ENCODE results near the gene RPL27A.

Gene RPL27A

DNA sequence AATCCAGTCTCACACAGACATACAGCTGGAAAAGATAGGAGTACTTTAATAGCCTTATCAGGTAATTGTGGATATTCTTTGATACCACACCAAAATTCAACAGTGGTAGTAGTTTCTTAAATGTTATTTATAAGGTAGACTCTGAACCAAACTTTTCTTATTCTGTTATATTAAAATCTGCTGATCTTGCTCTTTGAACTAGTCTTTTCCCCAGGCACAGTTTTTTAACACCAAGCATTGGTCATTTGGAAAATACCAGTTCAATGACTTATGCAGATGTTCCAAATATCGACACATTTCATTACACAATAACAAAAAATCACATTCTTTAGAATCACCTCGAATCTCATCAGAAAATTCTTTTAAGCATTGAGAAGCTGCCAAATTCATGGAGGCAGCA lies 7.7 kb upstream of the RPL27A start:
- DNase-seq (ENCODE audit: low read depth in 2 of 2), result no peak

DNA sequence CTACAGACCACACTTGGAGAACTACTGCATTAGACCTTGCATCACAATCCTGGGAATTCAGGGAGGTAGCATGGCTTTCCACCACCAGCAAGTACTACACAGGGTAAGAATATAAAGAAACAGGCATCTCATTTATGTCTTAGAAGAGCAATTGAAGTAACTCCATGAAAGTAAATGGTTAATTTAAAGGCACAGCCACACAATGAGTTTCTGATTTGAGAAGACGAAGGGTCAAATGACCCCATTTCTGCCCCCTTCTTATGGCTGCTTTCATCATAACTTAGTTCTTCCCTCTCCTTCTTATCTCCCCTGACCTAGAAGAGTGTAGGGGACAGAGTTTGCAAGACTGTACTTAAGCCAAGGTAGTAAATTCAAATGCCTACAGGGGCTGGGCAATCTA lies 6.1 kb upstream of the RPL27A start:
- no peak for DNase-seq (ENCODE audit: low read depth in 2 of 2)

DNA sequence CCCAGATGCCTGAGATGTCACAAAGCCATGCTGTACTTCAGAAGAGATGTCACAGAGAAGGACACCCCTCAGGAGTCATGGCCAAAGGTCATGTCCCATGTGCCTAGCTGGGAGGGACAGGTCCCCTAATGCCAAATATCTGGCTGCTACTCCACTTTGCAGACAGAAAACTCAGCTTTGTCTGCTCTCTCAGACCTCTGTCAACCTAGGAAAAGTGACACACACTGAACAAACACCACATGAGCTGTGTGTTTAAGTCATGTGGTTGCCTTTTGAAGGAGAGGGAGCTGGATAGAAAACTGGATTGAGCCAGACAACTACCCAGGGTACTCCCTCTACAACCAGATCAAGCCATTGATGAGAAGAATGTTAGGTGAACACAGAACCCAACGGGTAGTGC lies 3.6 kb upstream of the RPL27A start:
- DNase-seq (ENCODE audit: low read depth in 2 of 2), result no peak

DNA sequence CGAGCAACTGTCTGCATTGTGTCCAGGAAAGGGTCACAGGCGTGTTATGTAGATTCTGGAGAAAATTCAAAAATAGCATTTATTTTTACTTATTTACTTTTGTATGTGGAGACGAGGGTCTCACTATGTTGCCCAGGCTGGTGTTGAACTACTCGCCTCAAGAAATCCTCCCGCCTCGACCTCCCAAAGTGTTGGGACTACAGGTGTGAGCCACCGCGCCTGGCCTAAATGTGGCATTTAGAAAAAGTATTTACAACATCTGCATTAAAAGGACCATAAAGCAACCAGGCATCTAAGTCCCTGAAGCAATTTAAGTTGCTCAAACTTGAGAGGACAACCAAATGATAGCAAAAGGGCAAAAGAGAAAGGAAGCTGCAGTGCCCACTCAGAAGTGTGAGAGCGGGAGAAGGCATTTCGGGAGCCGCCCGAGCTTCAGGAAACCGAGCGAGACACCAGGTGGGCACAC lies 722 bp upstream of the RPL27A start:
- no peak for DNase-seq (ENCODE audit: low read depth in 2 of 2)

DNA sequence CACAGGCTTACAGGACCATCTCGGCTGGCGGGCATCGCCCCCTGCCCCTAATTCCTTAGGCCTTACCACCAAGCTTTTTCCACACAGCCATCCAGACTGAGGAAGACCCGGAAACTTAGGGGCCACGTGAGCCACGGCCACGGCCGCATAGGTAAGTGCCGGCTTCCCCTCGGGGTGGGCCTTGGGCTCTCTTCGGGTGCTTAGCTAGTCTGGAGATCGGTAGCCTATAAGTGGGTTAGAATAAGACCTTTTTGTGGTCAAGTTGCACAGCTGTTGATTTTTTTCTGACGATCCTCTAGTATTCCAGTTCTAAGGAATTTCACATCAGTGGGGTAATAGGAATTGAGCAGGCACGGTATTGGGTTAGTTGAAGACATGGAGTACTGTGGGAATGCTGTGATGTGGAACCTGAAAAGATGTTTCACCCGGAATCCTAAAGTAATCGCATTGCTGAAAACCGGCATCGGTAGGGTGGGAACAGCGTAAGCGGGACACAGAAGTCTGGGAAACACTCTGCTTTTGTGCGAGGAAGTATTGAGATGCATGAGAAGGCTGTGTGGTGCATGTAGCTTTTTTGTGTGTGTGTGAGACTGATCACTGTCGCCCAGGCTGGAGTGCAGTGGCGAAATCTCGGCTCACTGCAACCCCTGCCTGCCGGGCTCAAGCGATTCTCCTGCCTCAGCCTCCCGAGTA lies 669 bp downstream of the RPL27A start:
- DNase-seq (ENCODE audit: low read depth in 2 of 2), result no peak

DNA sequence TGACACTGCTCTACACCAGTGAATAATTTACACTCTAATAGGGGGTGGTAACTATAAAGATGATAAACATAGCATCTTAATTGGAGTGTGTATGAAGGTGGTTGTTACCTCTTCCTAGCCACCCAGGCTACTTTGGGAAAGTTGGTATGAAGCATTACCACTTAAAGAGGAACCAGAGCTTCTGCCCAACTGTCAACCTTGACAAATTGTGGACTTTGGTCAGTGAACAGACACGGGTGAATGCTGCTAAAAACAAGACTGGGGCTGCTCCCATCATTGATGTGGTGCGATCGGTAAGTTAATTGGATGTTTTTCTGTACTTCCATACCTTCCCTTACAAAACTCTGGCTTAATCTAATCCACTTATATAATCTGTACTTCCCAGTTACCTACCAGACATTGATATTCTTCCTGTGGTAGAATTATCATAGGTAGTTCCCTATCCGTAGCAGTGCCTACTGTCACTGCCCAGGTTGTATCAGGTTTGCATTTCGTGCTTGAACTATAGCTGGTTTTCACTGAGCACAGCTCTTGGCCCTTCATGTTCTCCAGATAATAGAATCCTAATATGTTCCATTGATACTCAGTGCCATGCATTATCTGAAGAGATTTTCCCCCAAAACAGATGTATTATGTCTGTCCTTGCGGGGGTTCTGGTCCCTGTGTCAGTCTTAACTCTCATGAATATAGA lies 2.2 kb downstream of the RPL27A start:
- DNase-seq (ENCODE audit: low read depth in 2 of 2), result no peak

DNA sequence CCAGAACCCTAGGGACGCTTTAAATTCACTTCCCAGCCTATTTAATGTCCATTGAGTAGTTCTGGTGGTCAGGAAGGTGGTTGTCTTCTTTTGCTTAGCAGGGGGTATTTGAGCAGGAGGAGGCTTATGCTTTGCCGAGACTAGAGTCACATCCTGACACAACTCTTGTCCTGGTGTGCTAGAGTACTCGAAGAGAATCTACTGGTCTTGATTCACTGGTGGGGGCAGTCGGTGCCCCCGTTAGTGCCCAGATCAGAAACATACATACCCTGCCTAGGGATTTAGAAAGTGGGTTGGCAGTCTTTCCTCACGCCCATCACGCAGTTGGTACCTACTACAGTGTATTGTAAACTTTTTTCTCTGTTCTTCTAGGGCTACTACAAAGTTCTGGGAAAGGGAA lies 2.7 kb downstream of the RPL27A start:
- no peak for DNase-seq (ENCODE audit: low read depth in 2 of 2)

DNA sequence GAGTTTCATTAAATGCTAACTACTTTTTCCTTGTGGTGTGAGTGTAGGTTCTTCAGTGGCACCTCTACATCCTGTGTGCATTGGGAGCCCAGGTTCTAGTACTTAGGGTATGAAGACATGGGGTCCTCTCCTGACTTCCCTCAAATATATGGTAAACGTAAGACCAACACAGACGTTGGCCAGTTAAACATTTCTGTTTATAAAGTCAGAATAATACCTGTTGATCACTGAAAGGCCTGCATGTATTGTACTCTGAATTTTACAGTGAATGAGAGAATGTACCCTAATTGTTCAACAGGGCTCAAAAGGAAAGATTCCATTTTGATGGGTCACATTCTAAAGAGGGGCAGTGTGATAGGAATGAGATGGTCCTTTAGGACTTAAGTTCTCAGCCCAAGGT lies 3.2 kb downstream of the RPL27A start:
- DNase-seq (ENCODE audit: low read depth in 2 of 2), result no peak

DNA sequence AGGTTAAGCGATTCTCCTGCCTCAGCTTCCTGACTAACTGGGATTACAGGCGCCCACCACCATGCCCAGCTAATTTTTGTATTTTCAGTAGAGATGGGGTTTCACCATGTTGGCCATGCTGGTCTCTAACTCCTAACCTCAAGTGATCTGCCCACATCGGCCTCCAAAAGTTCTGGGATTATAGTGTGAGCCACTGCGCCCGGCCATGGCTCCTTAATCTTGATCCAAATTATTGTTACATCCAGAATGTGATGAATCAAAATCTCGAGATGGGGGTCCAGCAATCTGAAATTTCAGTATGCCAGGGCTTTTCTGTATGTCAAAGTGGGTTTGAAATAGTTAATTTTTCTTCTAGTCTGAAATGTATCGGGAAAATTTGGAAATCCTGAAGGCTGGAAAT lies 3.7 kb downstream of the RPL27A start:
- DNase-seq (ENCODE audit: low read depth in 2 of 2), result no peak

DNA sequence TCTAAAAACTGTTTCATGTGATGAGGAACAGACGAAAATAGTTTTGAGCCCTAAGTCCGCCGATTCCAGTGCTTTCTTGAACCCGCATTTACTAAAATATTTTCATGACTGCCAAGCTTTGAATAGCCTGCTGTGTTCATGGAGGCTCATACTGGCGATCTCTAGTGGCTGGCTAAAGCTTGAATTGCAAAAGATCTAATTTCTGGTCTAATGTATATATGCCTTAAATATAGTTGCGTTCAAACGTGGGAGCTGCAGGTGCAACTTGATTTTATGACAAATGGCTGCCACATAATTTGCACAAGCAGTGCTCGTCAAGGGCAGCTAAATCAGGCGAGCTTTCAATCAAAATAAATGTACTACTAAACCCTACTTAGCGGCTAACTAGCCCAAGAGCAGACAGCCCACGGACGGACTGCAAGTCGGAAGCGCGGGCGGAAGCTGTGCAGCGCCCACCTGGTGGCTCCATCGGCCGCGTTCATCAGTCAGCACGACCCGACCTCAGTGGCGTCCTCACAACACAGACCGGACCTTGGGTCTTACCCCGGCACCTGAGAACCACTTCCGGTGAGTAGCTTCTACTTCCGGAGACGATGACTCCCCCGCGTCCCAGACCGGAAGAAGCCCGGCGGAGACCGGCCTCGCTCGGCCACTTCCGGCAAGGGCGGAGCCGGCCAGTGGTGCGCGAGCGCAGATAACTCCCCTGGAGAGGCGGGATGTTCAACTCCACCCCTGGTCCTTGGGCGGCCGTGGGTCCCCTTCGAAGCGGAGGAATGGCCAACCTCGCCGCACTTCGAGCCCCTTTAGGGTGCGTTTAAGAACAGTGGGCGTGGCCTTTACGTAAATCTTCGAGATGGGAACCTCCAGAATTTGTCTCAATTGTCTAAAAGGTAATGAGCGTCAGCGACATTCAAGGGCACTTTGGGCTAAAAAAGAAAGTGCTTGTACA lies 6.1 kb downstream of the RPL27A start:
- DNase-seq (ENCODE audit: low read depth in 2 of 2), result peak; percentile 58 to 75

DNA sequence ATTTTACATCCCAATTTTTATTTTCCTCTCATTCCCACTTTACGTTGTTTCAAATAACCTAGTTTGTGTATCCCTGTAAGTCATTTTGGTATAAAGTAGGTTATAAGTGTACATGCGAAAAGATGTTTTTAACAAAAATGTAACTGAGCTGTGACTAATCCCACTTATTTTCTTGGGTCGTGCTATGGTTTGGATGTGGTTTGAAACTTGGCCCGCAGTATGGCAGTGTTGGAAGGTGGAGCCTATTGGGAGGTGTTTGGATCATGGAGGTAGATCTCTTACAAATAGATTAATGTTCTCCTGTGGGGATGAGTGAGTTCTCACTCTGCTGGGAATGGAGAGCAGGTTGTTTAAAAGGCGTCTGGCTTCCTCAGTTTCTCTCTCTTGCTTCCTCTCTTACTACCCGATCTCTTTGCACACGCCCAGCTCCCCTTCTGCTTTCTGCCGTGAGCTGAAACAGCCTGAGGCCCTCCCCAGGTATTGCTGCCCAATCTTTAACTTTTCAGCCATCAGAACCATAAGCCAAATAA lies 7.2 kb downstream of the RPL27A start:
- DNase-seq (ENCODE audit: low read depth in 2 of 2), result no peak

DNA sequence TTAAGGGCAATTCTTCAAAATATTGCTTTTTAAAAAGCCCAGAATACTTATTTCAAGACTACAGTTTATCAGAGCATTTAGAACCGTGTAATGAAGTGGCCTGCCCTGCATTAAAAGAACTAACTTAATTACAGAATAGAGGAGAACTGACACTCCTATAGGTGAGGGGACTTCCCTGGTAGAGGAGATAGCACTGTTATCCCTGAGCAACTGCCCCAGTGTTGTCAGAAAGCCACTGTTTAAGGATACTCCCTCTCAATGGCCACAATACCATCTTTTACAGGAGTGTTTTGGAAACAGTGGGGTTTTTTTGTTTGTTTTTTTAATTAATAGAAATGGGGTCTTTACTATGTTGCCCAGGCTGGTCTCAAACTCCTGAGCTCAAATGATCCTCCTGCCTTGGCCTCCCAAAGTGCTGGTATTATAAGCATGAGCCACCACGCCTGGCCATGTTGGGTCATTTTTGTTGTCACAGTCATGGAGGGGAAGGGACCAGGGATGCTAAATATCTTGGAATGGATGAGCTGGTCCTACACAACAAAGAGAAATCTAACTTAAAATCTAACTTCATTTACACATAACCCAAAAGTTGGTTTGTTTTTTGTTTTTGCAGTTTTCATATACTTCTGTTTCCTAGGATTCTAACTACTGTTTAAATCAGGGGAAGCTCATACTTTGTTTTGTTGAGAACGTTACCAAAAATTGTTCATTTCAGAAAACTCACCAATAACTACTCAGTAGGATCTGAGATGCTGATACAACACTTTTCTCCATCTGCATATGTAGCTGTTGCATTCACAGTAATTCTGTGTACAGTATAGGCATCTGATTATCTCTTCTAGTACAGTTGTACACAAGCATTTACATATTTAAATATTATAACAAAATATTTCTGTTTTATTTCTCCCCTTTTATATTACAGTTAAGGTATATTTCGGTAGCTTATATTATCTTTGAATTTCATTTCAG lies 8.1 kb downstream of the RPL27A start:
- no peak for DNase-seq (ENCODE audit: low read depth in 2 of 2)

DNA sequence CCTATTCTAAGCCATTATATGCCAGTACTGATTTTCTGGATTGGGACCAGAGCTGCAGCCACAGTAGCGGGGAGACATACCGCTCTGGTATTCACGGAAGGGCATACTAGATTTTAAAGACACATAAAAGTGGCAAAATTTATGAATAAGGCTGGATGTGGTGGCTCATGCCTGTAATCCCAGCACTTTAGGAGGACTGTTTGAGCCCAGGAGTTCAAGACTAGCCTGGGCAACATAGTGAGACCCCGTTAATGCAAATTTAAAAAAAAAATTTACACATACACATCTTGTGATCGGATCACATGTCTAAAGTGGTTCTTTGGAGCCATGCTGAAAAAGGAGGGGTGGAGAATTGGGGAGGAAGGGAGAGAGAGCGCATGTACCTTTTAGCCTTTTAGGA lies 9.0 kb downstream of the RPL27A start:
- no peak for DNase-seq (ENCODE audit: low read depth in 2 of 2)

DNA sequence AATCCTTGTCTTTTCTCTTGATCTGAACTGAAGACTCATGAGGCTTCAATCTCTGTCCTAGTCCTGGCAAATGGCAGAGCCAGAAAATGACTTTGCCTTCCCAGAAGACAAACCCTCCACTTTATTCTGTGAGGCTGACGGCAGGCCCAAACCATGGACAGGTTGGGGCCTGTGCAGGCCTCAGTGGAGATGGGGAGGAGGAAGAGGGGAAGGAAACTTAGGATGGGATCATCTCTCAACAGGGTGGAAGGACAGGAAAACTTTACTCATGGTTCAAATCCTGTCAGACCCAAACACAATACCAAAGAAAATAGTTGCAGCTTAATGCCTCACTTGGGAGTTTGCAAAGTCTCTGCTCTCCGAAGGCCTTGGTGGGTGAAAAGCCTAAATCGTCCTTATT lies 9.8 kb downstream of the RPL27A start:
- no peak for DNase-seq (ENCODE audit: low read depth in 2 of 2)

DNA sequence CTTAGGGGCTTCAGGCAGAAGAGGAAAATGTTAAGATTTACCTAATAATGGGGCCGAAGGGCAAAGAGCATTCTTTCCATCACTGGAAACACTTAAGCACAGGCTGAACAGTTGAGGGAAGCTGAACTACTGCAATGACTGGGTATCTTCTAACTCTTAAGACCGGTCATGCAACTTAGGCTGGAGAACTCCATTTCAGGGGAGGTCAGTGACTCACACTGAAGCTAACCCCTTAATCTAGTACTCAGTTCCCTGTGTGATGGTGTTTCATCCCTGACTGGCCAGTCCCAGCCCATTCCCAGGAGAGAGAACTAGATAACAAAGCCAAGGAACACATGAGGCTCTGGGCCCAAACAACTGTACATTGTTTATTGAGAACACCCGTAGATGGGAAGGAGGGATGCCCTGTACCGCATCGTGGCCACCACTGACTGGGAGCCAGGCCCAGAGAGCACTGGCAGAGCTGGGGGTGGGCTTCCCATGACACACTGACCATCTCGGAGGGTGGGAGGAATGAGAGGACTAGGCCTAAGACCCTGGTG lies 10.5 kb downstream of the RPL27A start:
- no peak for DNase-seq (ENCODE audit: low read depth in 2 of 2)

DNA sequence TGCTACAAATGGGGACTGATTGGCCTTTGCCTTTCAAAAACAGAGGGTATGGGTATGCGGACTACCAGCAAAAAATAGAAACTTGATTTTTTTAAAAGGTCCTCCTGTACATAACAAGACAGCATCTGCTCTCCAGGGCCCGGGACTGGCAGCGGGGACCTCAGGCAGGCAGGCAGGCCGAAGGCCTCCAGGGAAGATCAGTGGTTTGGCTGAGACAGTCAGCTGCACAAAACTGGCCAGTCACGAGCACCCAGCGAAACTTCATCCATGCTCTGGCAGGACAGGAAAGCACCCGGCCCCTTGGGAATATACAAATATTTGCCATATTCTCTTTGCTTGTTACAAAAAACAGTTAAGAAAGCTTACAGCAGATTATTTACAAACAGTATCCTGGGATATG lies 11.0 kb downstream of the RPL27A start:
- DNase-seq (ENCODE audit: low read depth in 2 of 2), result no peak

DNA sequence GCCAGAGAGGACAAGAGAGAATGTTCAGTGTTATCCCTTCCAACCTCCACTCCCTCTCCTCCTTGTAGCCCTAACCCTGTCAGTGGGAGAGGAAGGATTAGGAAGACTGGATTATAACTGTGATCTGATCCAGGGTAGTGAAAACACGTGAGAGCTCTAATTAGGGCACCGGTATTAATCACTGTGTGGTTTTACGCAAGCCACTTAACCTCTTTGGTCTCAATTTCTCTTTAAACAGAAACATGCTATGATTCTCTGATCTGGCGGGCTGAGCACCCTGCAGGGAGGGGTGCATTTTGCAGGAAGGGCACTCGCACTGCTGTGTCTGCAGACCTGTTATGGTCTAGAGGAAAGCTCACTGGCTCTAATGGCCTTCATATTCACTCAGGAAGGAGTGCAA lies 11.5 kb downstream of the RPL27A start:
- DNase-seq (ENCODE audit: low read depth in 2 of 2), result no peak

DNA sequence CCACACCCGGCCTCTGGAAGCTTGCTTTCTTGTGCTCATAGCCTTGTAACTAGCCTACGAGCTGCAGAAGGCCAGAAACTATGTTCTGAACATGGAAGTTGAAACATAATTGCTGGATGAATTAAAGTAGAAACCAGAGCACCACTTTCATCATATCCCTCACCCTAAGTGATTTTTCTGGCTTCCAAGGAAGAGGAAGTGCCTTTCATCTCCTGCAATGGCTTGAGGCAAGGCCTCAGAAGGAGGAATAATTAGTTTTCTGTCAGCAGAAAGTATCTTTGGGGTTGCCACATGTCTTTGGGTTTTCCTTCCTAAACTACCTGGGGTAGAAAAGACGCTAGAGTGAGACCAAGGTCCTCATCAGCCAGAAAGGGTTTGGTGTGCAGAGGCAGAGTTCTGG lies 14.5 kb downstream of the RPL27A start:
- no peak for DNase-seq (ENCODE audit: low read depth in 2 of 2)

DNA sequence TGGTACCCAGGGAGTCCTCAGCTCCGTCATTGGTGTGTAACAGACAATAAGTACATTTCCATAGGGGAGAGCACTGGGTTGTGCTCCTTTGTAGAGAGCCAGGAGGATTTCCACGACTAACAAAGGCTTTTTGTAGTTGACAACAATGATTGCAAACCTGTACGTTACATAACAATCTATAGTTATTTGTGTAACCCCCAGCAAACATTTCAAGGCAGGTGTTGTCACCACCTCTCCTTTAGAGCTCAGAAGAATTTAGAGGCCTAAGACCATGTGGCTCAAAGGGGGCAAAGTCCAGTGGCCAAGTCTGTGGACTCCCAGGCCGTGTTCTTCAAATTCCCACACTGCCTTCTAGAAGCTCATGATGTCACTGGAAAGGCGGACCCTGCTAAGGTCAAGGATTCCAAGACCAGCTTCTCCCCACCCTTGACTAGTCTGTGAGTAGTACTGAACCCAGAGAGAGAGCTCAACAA lies 15.8 kb downstream of the RPL27A start:
- DNase-seq (ENCODE audit: low read depth in 2 of 2), result no peak

DNA sequence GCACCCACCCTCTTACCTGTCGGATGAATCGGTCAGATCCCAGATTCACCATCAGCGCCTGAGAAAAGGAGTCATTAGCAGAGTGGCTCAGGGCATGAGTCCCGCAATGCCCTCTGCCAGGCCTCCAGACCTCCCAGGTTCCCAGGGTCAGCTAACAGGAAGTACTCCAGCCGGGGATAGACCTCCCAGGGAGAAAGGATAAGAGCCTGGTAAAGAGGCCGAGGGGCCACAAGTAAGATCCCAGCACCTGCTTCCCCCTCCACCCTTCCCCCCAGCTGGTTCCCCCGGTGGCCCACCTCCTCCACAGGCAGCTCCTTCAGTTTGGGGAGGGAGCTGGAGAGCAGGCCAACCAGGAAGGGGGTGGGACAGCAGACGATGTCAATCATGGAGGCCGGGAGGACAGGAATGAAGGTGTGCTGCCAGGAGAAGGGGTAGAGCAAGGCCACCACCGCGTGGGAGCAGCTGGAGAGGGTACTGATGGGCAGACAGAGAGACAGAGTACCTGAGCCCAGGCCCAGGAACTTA lies 16.4 kb downstream of the RPL27A start:
- no peak for DNase-seq (ENCODE audit: low read depth in 2 of 2)

Measured in stimulated activated CD4-positive, alpha-beta T cell treated with anti-CD3 and anti-CD28 coated beads, Interleukin-1b, Interleukin-23, amount 100 ng/mL, for 4 hours (primary cell).